Panc1 (cell line): ENCODE data around the gene DDX18. TPM values are rescaled to one million over a fixed set of nuclear protein-coding genes. Genes with fewer than 3 reads are reported as not detected.

Source experiments
- ATAC-seq: fragments of 200-7000 bp; cut with Tn5 transposase; 2 replicates; pipeline ENCODE4 v1.9.1; 2020; ENCODE audit warnings: mild to moderate bottlenecking, moderate library complexity
- BruUV-seq: library from RNA; stranded (reverse); fragments of 400-500 nt; replicated peaks from 2 replicates; lab custom pipeline; 2021; lab: Mats Ljungman, UMichigan
- CTCF ChIA-PET: fragments of 300-600 bp; sonication (Branson Sonifier 250); formaldehyde crosslinking; loops from one replicate; lab custom pipeline; 2022; ENCODE audit warnings: antibody characterized with exemption; lab: Charles Lee
- POLR2A ChIA-PET: fragments of 300-600 bp; sonication (Branson Sonifier 250); formaldehyde crosslinking; loops from one replicate; lab custom pipeline; 2022; ENCODE audit warnings: antibody characterized with exemption; lab: Charles Lee
- DNase-seq: peaks from one replicate; pipeline ENCODE4 v3.0.0-alpha.2; 2010; ENCODE audit warnings: low read depth, low spot score
- H3K27ac ChIP-seq: 2 replicates; pipeline ENCODE4 v1.5.1; 2011; ENCODE audit warnings: mild to moderate bottlenecking, low read length, inconsistent platforms
- H3K27me3 ChIP-seq: fragments of 200-500 bp; sonication (Bioruptor generic); 2 replicates; pipeline ENCODE4 v1.6.0; 2014; ENCODE audit warnings: low read length, inconsistent platforms; ENCODE audit not compliant: control insufficient read depth, insufficient read depth
- H3K36me3 ChIP-seq: fragments of 200-500 bp; sonication (Bioruptor generic); 2 replicates; pipeline ENCODE4 v1.5.1; 2014; ENCODE audit warnings: inconsistent platforms, mild to moderate bottlenecking, low read length, moderate library complexity; ENCODE audit not compliant: control insufficient read depth, insufficient read depth
- H3K4me1 ChIP-seq: 2 replicates; pipeline ENCODE4 v1.5.1; 2011; ENCODE audit warnings: inconsistent platforms, mild to moderate bottlenecking, low read length, moderate library complexity; ENCODE audit not compliant: control insufficient read depth, insufficient read depth
- H3K4me3 ChIP-seq, 2 experiments: 2 replicates each; pipeline ENCODE4 v1.5.1; 2011 to 2012; ENCODE audit warnings: low read depth in 2 of 2, low read length in 2 of 2, mild to moderate bottlenecking in 2 of 2, inconsistent platforms in 1 of 2, moderate library complexity in 1 of 2
- H3K9me3 ChIP-seq: fragments of 200-500 bp; sonication (Bioruptor generic); 2 replicates; pipeline ENCODE4 v1.5.1; 2014; ENCODE audit warnings: low read depth, mild to moderate bottlenecking, inconsistent platforms, low read length, moderate library complexity; ENCODE audit not compliant: control insufficient read depth, insufficient read depth
- CTCF ChIP-seq: fragments of 450-650 bp; IDR thresholded peaks from 2 replicates; pipeline ENCODE4 v1.5.1; 2017; ENCODE audit warnings: mild to moderate bottlenecking
- POLR2AphosphoS5 ChIP-seq: IDR thresholded peaks from 2 replicates; pipeline ENCODE4 v1.6.1; 2012; ENCODE audit warnings: mild to moderate bottlenecking, low read depth, low read length, moderate library complexity
- REST ChIP-seq, 2 experiments: IDR thresholded peaks; 2 replicates each; pipeline ENCODE4 v1.6.1; 2011 to 2012; ENCODE audit warnings: low read depth in 2 of 2, control low read depth in 1 of 2, low read length in 1 of 2, mild to moderate bottlenecking in 1 of 2, moderate library complexity in 1 of 2; ENCODE audit not compliant: insufficient read depth in 1 of 2
- SIN3A ChIP-seq: IDR thresholded peaks from 2 replicates; pipeline ENCODE4 v1.6.1; 2012; ENCODE audit warnings: low read depth, mild to moderate bottlenecking, low read length, moderate library complexity, borderline replicate concordance; ENCODE audit not compliant: insufficient read depth
- TCF7L2 ChIP-seq: IDR thresholded peaks from 2 replicates; pipeline ENCODE4 v1.6.1; 2011; ENCODE audit warnings: mild to moderate bottlenecking, low read depth, low read length, inconsistent platforms
- in situ Hi-C: cut with HindIII; loops from 2 replicates; pipeline ENCODE4 v1.10.0; 2016; ENCODE audit warnings: low sequenced_read_pairs, low pct_unique_long_range_greater_than_20kb
- intact Hi-C: fragments of 100-400 bp; cut with micrococcal nuclease; formaldehyde crosslinking; loops from one replicate; pipeline ENCODE4 v1.10.0; 2022; ENCODE audit not compliant: unreplicated experiment
- total RNA-seq: library from RNA; stranded (reverse); gene quantifications from one replicate; pipeline ENCODE4 v1.2.1, GENCODE V29; 2021; ENCODE audit not compliant: unreplicated experiment

Gene DDX18
- total RNA-seq, 1 experiment from 2014 or later, result 82.0 TPM

DNA sequence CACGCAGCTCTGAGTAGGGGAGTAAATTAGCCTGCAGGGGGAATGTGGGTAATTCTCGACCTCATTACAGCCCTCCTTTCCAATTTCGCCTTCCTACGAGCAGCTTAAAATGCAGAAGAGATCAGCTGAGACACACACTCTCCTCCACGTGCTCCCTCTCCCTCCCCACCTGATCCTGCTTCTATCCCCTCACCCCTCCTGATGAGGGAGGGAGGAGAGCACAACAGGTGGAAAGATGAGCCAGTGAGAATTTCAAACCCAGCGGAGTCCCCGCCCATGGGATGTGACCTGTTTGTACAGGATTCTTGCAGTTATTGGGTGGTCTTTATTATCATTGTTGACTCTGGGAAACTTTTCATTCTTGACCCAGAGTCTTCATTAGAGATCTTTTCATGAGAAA lies 35.5 kb downstream of the DDX18 start:
- CTCF ChIA-PET, result no interaction called here
- H3K27me3 ChIP-seq, result no peaks in the 10 kb centered on the region
- BruUV-seq, result no TSS peak

DNA sequence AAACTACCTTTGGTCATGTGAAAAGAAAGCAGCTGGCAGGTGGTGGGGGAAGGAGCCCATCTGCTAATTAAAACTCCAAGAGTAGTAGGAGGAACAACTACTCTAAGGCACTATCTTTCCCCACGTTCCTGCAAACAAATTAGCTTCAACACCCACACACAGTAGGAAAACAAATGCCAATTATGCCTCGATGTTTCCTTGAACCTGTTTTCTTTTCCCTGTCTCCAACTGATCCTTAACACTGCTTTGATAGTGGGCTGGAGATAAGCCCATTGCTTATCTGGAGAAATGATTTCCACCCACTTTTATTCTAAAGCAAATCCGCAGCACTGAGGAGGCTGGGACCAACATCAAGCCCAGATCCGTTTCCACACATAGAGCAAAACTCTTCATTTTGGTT lies 36.0 kb downstream of the DDX18 start:
- H3K36me3 ChIP-seq, result no peaks in the 10 kb centered on the region
- ATAC-seq (no peak), DNase-seq (no peak)
- POLR2A ChIA-PET, result no interaction called here
- H3K4me1 ChIP-seq, result no peaks in the 10 kb centered on the region
- intact Hi-C loops, result no loop called here
- no TSS peak for BruUV-seq
- in situ Hi-C loops, result no loop called here
- no peak overlapping the region for H3K27ac ChIP-seq
- no peaks in the 10 kb centered on the region for H3K27me3 ChIP-seq
- TF ChIP-seq POLR2AphosphoS5, result no peak
- no peak for TF ChIP-seq REST (IDR thresholded peaks at IDR 0.05; ENCODE audit: insufficient read depth in 1 of 2, low read depth in 2 of 2, low read length in 1 of 2)
- no peak for TF ChIP-seq TCF7L2
- no peak for TF ChIP-seq CTCF
- CTCF ChIA-PET, result no interaction called here
- H3K4me3 ChIP-seq, result no peak overlapping the region
- no peaks in the 10 kb centered on the region for H3K9me3 ChIP-seq

More for the DNA sequence above, 35.5 kb downstream of the DDX18 start:
- intact Hi-C loops (no loop called here), in situ Hi-C loops (no loop called here)
- no peaks in the 10 kb centered on the region for H3K9me3 ChIP-seq
- TF ChIP-seq TCF7L2, result no peak
- no peak for TF ChIP-seq REST (IDR thresholded peaks at IDR 0.05; ENCODE audit: insufficient read depth in 1 of 2, low read depth in 2 of 2, low read length in 1 of 2)
- no peak for TF ChIP-seq POLR2AphosphoS5
- TF ChIP-seq SIN3A, result no peak
- no peak for TF ChIP-seq CTCF
- ATAC-seq (no peak), DNase-seq (no peak)
- H3K4me3 ChIP-seq, result no peak overlapping the region
- no peaks in the 10 kb centered on the region for H3K36me3 ChIP-seq
- POLR2A ChIA-PET, result interaction anchor here (0.6 kb wide), 1 partner anchor 20 kb away, joined by 3 read pairs; no protein-coding TSS in a partner anchor
- no peak overlapping the region for H3K27ac ChIP-seq
- no peaks in the 10 kb centered on the region for H3K4me1 ChIP-seq
